ENCODE results near the gene PPARG.
"Not testable (repeated sequence)": the region's sequence is repeated elsewhere in the genome, so short reads cannot be mapped to it uniquely, and the experiment has no call there.

Gene PPARG

DNA sequence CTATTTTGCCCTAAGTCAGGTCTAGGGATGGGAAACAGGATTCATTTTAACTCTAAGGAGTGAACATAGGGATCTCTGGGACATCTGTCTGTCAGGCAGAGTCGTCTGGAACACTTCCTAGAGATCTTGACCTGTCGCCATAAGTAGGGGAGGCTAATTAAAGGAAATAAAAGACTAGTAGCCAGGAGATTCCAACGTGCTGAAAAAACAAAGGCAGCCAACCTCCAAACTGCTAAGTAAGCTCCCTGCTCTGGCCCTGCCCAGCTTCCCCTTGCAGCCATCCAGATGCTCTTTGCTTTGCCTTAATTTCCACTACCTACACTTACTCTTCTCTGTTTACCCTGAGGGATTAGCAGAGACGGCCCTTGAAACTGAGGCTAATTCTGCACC, 177.0 kb downstream of the PPARG start:
- DNase-seq = no peak

DNA sequence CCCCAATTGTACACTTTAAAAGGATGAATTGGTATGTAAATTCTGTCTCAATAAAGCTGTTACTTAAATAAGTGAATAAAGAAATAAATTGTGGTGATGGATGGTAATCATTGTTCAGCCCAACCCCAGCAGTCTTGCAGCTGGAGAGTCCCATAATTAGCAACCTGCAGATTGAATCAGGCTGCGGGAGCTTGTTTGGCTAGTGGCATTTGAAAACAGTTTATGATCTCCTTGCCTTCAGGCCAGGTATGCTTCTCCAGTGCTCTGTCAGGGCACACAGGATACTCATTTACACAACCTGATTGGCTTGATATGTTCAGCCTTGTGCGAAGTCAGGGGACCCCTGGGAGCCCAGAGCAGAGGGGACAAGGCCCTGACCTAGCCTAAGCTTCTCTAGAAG, 178.9 kb downstream of the PPARG start:
- DNase-seq = no peak

DNA sequence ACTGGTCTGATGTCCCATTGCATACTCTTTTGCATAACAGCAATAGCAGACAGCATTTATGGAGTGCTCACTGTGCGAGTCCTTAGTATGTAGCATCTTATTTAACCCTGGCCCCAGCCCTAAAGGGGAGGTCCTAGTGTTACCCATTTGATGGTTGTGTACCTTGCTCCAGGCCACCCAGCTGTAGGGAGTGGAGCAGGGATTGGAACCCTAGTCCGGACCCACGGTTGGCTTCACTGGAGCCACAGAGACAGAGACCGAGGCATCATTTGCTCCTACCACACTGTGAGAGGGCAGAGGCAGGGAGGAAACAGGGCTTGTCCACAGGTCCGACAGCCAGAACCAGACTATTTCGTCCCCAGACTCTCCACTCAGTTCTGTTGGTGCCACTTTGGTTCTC, 179.4 kb downstream of the PPARG start:
- peak; percentile 45 for DNase-seq

DNA sequence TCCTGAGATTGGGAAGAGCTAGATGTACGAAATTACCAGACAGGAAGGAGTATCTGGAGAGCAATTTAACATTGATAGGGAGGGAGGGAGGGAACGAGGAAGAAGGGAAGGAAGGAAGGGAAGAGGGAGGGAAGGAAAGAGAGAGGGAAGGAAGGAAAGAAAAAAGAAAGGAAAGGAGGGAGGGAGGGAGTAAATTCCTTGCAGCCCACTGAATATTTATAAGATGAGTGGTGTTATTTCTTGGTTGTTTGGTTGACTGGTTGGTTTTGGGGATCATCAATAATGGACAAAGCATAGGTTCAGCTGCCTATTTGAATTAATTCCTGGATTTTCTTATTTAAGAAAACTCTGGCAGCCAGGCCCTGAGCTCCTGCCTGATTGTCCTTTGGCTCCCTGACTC, 179.9 kb downstream of the PPARG start:
- no peak for DNase-seq

DNA sequence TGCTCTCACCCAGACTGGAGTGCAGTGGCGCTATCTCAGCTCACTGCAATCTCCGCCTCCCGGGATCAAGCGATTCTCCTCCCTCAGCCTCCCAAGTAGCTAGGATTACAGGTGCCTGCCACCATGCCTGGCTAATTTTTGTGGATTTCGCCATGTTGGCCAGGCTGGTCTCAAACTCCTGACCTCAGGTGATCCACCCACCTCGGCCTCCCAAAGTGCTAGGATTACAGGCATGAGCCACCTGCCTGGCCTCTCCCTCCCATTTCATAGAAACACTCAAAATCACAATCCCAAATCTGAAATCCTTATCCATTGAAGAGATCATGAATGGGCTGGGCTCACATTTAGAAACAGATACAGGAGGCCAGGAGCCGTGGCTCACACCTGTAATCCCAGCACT, 180.4 kb downstream of the PPARG start:
- not testable (repeated sequence) for DNase-seq

DNA sequence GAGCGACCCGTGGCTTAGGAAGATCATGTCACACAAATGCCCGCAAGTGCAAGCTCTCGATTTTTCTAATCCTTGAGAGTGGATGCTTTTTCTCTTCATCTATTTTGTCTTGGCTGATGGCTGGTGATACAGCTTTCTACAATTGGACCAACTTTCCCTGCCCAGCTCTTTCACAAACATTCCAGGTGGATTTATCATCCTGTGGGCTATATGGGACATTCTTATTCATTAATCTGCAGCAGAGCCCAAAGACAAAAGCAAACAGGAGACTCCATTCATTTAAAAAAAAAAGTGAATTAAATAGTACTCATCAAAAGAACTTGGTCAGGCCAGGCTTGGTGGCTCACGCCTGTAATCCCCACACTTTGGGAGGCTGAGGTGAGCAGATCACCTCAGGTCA, 181.2 kb downstream of the PPARG start:
- DNase-seq = no peak

DNA sequence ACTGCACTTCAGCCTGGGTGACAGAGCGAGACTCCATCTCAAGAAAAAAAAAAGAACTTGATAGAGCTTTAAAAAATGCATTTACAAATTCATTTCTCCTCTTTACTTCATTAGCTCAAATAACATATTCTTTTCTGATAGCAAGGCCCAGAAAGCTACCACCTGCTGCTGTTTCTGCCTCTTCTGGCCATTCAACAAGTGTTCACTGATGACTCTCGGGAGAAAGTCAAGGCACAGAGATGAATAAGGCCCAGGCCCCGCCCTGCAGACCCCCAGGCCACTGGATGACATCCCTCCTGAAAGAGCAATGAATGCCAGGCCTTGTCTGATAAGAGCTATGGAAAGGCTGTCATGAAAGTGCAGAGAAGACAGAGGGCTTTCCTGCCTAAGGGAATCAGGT, 181.8 kb downstream of the PPARG start:
- no peak for DNase-seq

DNA sequence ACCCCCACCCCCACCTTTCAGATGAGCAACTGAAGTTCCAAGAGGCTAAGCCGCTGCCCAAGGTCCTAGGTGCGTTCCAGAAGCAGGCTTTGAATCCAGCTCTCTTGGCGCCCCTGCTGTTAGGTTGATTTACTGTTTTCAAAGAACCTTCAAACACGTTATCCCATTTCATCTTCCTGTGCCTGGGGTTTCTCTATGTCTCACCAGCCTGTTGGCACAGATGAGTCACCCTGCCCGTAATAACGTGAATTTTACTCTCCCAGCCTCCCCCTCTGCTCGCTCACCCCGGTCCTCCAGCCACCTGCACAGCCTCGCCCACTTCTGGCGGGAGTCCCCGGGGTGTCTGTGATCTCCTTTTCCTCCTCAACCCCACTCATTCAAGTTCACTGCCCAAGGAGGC, 182.4 kb downstream of the PPARG start:
- peak; percentile 63 for DNase-seq

DNA sequence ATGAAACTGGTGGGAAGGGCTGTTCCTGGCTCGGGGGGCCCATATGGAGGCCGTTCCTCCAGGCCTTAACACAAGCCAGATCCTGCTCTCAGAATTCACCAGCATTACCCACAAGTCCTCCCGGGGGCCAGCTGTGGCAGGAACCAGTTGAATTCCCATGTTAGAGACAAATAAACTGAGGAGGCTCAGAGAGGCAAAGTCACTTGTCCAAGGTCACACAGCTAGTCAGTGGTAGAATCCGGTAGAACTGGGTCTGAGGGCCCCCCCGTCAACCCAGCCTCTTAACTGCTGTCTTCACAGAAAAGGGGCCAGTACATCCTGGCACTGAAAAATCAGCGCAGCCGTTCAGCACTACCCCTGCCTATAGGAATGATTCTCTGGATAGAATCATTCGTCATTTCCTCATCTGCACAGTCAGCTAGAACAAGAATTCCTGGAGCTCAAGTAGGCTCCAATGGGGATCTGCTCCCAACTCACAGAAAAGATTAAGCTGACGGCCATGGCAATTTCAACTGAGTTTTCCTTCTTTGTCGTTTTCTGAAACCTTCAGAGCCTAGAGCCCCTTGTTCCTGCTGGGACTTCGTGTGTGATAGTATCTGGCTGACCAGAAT, 183.2 kb downstream of the PPARG start:
- DNase-seq = no peak

DNA sequence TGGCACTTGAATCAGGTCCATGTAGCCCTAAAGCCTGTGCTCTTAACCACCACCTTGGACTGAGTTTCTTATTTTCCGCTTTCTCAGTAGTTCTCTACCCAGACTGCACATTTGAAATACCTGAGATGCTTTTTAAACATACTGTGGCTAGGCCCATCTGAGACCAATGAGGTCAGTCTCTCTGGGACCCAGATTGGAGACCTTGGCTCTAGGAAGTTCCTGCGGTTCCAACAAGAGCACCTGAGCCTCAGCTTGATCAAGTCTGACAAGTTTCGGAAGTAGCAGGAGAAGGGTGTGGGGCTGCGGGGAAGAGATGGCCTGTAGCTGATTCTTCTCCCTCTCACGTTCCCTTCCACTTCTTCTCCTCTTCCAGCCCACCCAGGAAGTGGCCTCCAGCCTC, 183.9 kb downstream of the PPARG start:
- no peak for DNase-seq

DNA sequence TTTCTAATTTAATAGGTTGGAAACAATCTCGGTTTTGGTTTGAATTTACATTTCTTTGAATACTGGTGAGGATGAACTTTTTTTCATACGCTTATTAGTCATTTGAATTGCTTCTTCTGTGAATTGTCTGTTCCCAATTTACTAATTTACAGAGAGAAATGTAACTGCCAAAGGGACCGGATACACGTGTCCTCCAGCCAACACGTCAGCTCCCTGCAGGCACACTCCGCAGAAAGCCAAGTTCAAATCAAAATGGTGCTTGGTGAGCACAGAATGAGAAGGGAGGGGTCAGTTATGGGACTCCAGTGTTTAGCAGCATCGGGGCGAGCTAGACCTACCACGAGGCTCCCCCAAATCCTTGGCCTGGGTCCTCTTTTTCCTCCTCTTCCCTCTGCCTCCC, 184.6 kb downstream of the PPARG start:
- DNase-seq = no peak

DNA sequence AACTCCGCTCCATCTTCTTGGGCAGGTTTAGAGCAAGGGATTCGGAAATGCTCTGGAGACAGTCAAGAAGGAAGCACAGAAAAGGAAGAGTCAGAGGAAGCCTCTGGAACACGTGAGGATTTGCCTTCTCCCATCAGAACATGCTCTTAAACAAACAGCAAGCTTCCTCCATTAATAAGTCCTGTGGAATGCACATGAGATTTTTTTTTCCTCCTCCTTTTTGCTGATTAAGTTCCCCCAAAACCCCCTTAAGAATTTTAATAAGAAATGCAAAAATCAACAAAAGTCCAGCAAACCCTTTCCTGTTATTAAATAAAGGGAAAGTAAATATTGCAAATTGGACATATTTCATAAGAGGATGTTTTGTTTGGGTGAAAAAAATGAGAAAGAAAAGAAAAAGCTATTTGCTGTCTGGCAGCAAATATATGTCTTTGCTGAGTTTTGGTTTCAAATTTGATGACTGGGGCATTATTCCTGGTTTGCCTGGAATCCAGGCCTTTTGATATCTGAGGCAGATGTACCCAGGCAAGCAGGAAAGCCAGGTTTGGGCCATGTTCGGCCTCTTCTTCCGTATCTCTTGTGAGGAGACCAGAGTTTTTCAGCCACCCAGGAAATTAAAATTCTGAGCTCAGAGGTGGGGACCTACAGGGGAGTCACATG, 187.5 kb downstream of the PPARG start:
- no peak for DNase-seq

DNA sequence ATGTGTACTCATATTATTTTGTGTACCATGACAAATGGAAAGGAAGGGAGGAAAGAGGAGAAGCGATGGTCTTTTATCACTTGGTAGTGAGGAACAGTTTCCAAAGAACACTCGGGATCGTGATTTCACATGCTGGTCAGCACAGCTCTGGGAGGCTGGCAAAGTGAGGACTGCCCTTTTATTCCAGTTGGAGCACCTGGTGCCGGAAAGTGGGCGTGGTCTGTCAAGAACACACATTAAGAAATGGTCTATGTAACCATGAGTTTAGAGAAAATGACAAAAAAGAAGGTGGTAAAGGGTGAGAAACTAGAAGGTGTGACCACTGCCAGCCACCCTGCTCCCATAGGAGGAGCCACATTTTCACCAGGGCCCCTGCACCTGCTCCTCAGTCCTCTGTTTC, 188.4 kb downstream of the PPARG start:
- DNase-seq = no peak

DNA sequence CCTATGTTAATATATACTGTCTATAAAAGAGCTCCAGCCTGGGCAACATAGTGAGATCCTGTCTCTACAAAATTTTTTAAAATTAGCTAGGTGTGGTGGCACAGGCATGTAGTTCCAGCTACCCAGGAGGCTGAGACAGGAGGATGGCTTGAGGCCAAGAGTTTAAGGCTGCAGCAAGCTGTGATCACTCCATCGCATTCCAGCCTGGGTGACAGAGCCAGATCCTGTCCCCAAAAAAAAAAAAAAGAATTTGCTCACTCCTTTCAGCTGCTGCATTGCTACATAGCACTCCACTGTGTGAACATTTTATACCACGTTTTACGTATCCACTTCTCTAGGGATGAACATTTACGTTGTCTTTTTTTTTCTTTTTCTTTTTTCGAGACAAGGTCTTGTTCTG, 189.5 kb downstream of the PPARG start:
- no peak for DNase-seq

DNA sequence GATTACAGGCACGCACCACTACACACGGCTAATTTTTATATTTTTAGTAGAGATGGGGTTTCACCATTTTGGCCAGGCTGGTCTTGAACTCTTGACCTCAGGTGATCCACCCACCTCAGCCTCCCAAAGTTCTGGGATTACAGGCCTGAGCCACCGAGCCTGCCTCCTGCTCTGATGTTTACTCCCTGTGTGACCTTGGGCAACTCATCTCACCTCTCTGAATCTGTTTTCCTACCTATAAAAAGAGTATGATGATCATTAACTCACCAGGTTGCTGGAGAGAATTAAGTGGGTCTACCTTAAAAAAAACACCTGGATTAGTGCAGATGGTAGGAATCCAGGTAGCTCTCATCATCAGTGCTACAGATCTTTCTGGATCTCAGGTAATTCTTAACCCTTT, 190.3 kb downstream of the PPARG start:
- DNase-seq = not testable (repeated sequence)

DNA sequence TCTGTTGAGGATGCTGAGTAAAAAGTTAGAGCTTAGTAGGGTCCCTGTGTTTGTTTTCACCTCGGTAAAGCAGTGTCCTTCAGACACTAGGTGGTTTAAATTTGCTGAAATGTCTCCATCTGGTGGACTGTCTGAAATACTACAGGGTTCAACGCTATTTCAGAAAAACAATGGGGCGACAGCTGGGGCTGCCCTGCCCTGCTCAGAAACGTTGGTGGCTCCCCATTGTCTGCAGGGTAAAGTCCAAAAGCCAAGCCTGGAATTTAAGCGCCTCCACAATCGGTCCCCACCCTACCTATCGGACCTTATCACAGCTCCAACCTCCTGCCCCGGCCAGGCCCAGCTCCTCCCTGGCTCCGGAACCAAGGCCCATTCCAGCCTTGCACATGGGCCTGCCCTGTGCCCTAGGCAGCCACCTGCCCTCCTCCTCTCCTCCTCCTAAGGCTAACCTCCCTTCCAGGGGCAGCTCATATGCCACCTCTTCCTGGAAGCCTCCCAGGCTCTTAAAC, 191.1 kb downstream of the PPARG start:
- no peak for DNase-seq

DNA sequence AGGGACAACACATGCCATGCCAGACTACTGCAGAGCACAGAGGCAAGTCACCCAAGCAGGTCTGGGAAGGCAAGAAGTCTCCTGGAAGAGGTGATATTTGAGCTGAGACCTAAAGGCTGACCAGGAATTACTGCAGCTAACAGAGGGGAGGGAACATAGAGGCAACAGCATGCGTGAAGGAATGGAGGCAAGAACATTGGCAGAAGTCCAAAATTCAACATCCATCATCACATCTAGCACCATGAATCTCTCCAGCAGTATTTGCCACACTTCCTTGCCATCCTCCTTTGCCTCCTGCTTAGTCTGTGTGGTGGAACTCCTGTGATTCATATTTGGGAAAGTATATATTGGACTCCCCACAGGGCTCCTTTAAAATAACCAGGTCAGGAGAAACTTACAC, 194.5 kb downstream of the PPARG start:
- DNase-seq = no peak

DNA sequence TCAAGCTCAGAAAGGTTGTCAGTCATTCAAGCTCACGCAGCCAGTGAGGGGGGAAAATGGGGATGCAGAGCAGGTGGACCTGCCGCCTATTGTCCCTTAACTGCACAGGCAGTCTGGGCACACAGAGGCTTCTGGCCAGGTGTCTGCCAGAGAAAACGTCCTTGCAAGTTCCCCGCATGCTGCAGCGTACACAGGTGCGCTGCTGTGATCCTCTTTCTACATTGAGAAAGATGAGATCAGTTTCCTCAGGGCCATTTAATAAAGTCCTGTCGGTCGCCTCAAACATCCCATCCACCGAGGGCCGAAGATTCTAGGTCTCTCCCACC, 195.0 kb downstream of the PPARG start:
- DNase-seq = no peak
